K562 (cell line): ENCODE data around the gene PRDM15. TPM values are rescaled to one million over a fixed set of nuclear protein-coding genes. Genes with fewer than 3 reads are reported as not detected.

Experiments
- ATAC-seq: fragments of 200-7000 bp; cut with Tn5 transposase; 3 replicates; pipeline ENCODE4 v1.9.1; 2020; ENCODE audit warnings: moderate library complexity
- BruUV-seq: library from RNA; stranded (reverse); fragments of 400-500 nt; replicated peaks from 2 replicates; lab custom pipeline; 2021; lab: Mats Ljungman, UMichigan
- CTCF ChIA-PET: fragments of 300-600 bp; formaldehyde crosslinking; extraction: SDS; loops from one replicate; lab custom pipeline; 2021; ENCODE audit warnings: low intra/inter-chr PET ratio; lab: Yijun Ruan, JAX
- POLR2A ChIA-PET: fragments of 300-600, 350-650 bp; sonication (Branson Sonifier 250); formaldehyde crosslinking; extraction: SDS; loops from one replicate; lab custom pipeline; 2021; ENCODE audit warnings: antibody characterized with exemption, inconsistent platforms; lab: Yijun Ruan, JAX
- DNase-seq, 4 experiments: peaks; one replicate each; pipeline versions ENCODE4 v3.0.0 to v3.0.0-alpha.2; 2011 to 2018; ENCODE audit warnings: low spot score in 3 of 4, mixed read lengths in 3 of 4; ENCODE audit errors: extremely low read depth in 1 of 4
- FAIRE-seq: peaks from 2 replicates; lab custom pipeline; 2011; peaks lifted over from hg19 to GRCh38; lab: Jason Lieb, UNC
- H2AFZ ChIP-seq: 2 replicates; pipeline ENCODE4 v1.6.0; 2011; ENCODE audit warnings: low read depth, low read length, control low read depth, inconsistent platforms
- H3K27ac ChIP-seq: fragments of 200-600 bp; 3 replicates; pipeline ENCODE4 v1.8.0; 2011; ENCODE audit warnings: low read depth, mild to moderate bottlenecking, control low read depth, inconsistent platforms, low read length, moderate library complexity, mixed read lengths; ENCODE audit errors: extremely low read depth
- H3K27me3 ChIP-seq, 2 experiments: fragments of 300-600 bp in 1 of 2; 2 replicates in 1 of 2; 3 replicates in 1 of 2; pipeline versions ENCODE4 v1.6.0 to v1.8.0; 2011; ENCODE audit warnings: inconsistent platforms in 2 of 2, low read length in 2 of 2, mild to moderate bottlenecking in 1 of 2, mixed read lengths in 1 of 2, moderate library complexity in 1 of 2; ENCODE audit not compliant: control insufficient read depth in 2 of 2, insufficient read depth in 2 of 2
- H3K36me3 ChIP-seq: fragments of 300-600 bp; 3 replicates; pipeline ENCODE4 v1.8.0; 2011; ENCODE audit warnings: mild to moderate bottlenecking, low read length, inconsistent platforms; ENCODE audit not compliant: control insufficient read depth, insufficient read depth
- H3K4me1 ChIP-seq, 2 experiments: fragments of 200-600 bp in 1 of 2; replicated peaks in 1 of 2; 2 replicates in 1 of 2; 3 replicates in 1 of 2; pipeline versions ENCODE4 v1.5.1 to v1.8.0; 2011; ENCODE audit warnings: inconsistent platforms in 2 of 2, low read length in 2 of 2, mild to moderate bottlenecking in 1 of 2, mixed read lengths in 1 of 2, moderate library complexity in 1 of 2; ENCODE audit not compliant: control insufficient read depth in 2 of 2, insufficient read depth in 2 of 2
- H3K4me2 ChIP-seq: 2 replicates; pipeline ENCODE4 v1.6.1; 2011; ENCODE audit warnings: low read length, control low read depth, inconsistent platforms, mixed read lengths; ENCODE audit not compliant: insufficient read depth
- H3K4me3 ChIP-seq: fragments of 200-600 bp; sonication (generic), shearing (Covaris generic); 2 replicates; pipeline ENCODE4 v1.5.1; 2016; ENCODE audit warnings: control low read depth, inconsistent platforms
- H3K79me2 ChIP-seq: fragments of 200-600 bp; 3 replicates; pipeline ENCODE4 v1.8.0; 2011; ENCODE audit warnings: low read length, inconsistent platforms; ENCODE audit not compliant: control insufficient read depth, insufficient read depth
- H3K9ac ChIP-seq, 2 experiments: 2 replicates each; pipeline versions ENCODE4 v1.6.0 to v1.6.1; 2011; ENCODE audit warnings: low read depth in 2 of 2, low read length in 2 of 2, control low read depth in 1 of 2, inconsistent platforms in 1 of 2, mild to moderate bottlenecking in 1 of 2, mixed read lengths in 1 of 2; ENCODE audit not compliant: insufficient read depth in 1 of 2
- H3K9me1 ChIP-seq: one replicate; pipeline ENCODE4 v1.6.0; 2011; ENCODE audit warnings: inconsistent platforms, mild to moderate bottlenecking, low read length, moderate library complexity; ENCODE audit not compliant: control insufficient read depth, insufficient read depth
- H3K9me3 ChIP-seq: replicated peaks from 2 replicates; pipeline ENCODE4 v1.5.1; 2011; ENCODE audit warnings: low read depth, low read length, inconsistent platforms; ENCODE audit not compliant: control insufficient read depth, insufficient read depth
- H4K20me1 ChIP-seq: replicated peaks from 2 replicates; pipeline ENCODE4 v1.6.1; 2011; ENCODE audit warnings: low read length, inconsistent platforms, mixed read lengths; ENCODE audit not compliant: control insufficient read depth, insufficient read depth
- CEBPG ChIP-seq, 3 experiments: fragments of 200-800 bp in 1 of 3; sonication (Bioruptor generic) in 1 of 3; sonication (generic) in 1 of 3; formaldehyde crosslinking in 1 of 3; IDR thresholded peaks in 2 of 3; conservative IDR thresholded peaks in 1 of 3; 2 replicates each; pipeline versions ENCODE4 v1.6.1 to v1.8.0; 2016 to 2022; ENCODE audit warnings: missing compliant biosample characterization in 2 of 3, missing genetic modification characterization in 2 of 3, mild to moderate bottlenecking in 1 of 3, missing genetic modification reagents in 1 of 3
- FOXP1 ChIP-seq: sonication (generic); formaldehyde crosslinking; IDR thresholded peaks from 2 replicates; pipeline ENCODE4 v1.8.0; 2022; ENCODE audit warnings: mild to moderate bottlenecking, missing genetic modification reagents
- LARP7 ChIP-seq: fragments of 450-650 bp; IDR thresholded peaks from 2 replicates; pipeline ENCODE4 v1.6.1; 2016
- MEIS2 ChIP-seq: fragments of 450-650 bp; IDR thresholded peaks from 2 replicates; pipeline ENCODE4 v1.6.1; 2014; ENCODE audit warnings: mild to moderate bottlenecking; ENCODE audit not compliant: partially characterized antibody
- ZNF436 ChIP-seq: fragments of 250-450, 450-650 bp; sonication (Bioruptor Pico); formaldehyde crosslinking; IDR thresholded peaks from 2 replicates; pipeline ENCODE4 v1.7.0; 2020; ENCODE audit warnings: mild to moderate bottlenecking
- WGBS: fragments of 100-300 bp; shearing (Covaris generic); methylation state at CpG from one replicate; pipeline ENCODE4 v1.1.6; 2016; ENCODE audit warnings: low coverage, mixed read lengths; ENCODE audit not compliant: insufficient coverage; ENCODE audit errors: missing lambda C conversion rate; 5-methylcytosine and 5-hydroxymethylcytosine counted together
- in situ Hi-C: fragments of 300-500 bp; cut with MboI; formaldehyde crosslinking; loops from 4 replicates; pipeline ENCODE4 v1.15.0; 2018; ENCODE audit warnings: inconsistent platforms, mixed read lengths
- intact Hi-C: fragments of 100-400 bp; cut with micrococcal nuclease; formaldehyde crosslinking; loops from 2 replicates; pipeline ENCODE4 v1.14.2; 2022
- polyA plus RNA-seq, 8 experiments: library from polyadenylated mRNA; depleted of rRNA in 4 of 8; stranded (reverse) in 5 of 8; unstranded in 3 of 8; fragments of >200 nt; fragmentation: Nextera tagmentation in 2 of 8; fragmentation: Illumina TruSeq in 1 of 8; extraction: Ambion mirVana in 2 of 8; extraction: Trizol in 1 of 8; gene quantifications; 2 replicates each; pipeline versions ENCODE4 v1.2.1 to v1.2.3, GENCODE V29; 2011 to 2014; ENCODE audit warnings: inconsistent platforms in 1 of 8, missing spikeins in 1 of 8
- total RNA-seq, 7 experiments: library from RNA; depleted of rRNA in 6 of 7; stranded (reverse); fragments of >200 nt in 6 of 7; fragmentation: Illumina TruSeq in 2 of 7; extraction: Trizol in 2 of 7; gene quantifications; 2 replicates each; pipeline versions ENCODE4 v1.2.1 to v1.2.3, GENCODE V29; 2011 to 2021; ENCODE audit warnings: low replicate concordance in 1 of 7
- TF ChIP-seq, protein P1 (sequence below): fragments of 450-650 bp; IDR thresholded peaks from 2 replicates; pipeline ENCODE4 v1.6.1; 2016
- TF ChIP-seq, protein P2 (sequence below), 2 experiments: fragments of 450-650 bp in 1 of 2; sonication (generic) in 1 of 2; formaldehyde crosslinking in 1 of 2; IDR thresholded peaks in 1 of 2; conservative IDR thresholded peaks in 1 of 2; 2 replicates each; pipeline versions ENCODE4 v1.6.1 to v1.8.1; 2016 to 2023; ENCODE audit warnings: mild to moderate bottlenecking in 2 of 2, moderate library complexity in 2 of 2, inconsistent platforms in 1 of 2, missing genetic modification reagents in 1 of 2
- TF ChIP-seq, protein P3 (sequence below), 2 experiments: IDR thresholded peaks in 1 of 2; conservative IDR thresholded peaks in 1 of 2; 2 replicates each; pipeline ENCODE4 v1.6.1; 2016; ENCODE audit warnings: low read depth in 2 of 2, mild to moderate bottlenecking in 1 of 2, missing compliant biosample characterization in 1 of 2, missing genetic modification characterization in 1 of 2, moderate library complexity in 1 of 2
- TF ChIP-seq, protein P4 (sequence below): sonication (generic); formaldehyde crosslinking; IDR thresholded peaks from 2 replicates; pipeline ENCODE4 v1.8.0; 2022; ENCODE audit warnings: missing genetic modification reagents, mild to moderate bottlenecking, moderate library complexity, borderline replicate concordance

The PRDM15 gene
- total and polyA plus RNA-seq, 9 of the 15 experiments (the other 6 are each of a cell fraction or from before 2014, with no cell fraction given), result 0.93 to 9.2 (median 6.2) TPM

DNA sequence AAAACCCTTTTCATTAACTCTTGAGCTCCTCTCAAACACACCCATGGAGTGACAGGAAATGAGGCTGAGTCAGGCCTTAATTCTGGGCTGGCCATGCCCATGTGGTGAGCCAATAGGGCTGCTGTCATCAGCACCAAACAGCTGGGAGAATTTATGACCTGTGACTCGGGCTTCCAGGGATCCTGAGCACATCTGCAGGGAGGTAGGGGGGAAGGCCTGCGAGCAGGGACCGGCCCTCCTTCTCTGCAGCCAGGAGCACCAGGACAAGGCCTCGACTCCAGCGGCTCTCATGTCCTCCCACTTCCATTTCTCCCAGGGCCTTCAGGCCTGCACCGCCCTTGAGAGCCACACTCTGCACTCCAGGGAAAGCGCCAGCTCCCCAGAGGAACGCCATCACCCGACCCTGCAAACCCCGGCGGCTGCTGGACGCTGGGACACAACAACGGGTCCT is 126.9 kb downstream of the PRDM15 start:
- Histone ChIP-seq H2AFZ (no peak overlapping the region), H3K79me2 (no peaks in the 10 kb centered on the region), H3K4me3 (no peak overlapping the region), H3K27ac (no peak overlapping the region), H3K27me3 (peaks cover 83 to 92% of the 10 kb centered on the region in 2 experiments), H3K4me1 (no peaks in the 10 kb centered on the region; a peak in 1 of 5 replicates), H3K9me3 (no peaks in the 10 kb centered on the region), H3K36me3 (no peaks in the 10 kb centered on the region), H3K9ac (no peak overlapping the region), H4K20me1 (peaks cover 20% of the 10 kb centered on the region; the same call in 1 of the 2 replicates), H3K4me2 (no peak overlapping the region), H3K9me1 (peaks cover 3% of the 10 kb centered on the region)
- TF ChIP-seq, protein P1, sequence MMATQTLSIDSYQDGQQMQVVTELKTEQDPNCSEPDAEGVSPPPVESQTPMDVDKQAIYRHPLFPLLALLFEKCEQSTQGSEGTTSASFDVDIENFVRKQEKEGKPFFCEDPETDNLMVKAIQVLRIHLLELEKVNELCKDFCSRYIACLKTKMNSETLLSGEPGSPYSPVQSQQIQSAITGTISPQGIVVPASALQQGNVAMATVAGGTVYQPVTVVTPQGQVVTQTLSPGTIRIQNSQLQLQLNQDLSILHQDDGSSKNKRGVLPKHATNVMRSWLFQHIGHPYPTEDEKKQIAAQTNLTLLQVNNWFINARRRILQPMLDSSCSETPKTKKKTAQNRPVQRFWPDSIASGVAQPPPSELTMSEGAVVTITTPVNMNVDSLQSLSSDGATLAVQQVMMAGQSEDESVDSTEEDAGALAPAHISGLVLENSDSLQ, result peak; percentile 51; the same call in 1 of the 2 replicates
- TF ChIP-seq, protein P2, sequence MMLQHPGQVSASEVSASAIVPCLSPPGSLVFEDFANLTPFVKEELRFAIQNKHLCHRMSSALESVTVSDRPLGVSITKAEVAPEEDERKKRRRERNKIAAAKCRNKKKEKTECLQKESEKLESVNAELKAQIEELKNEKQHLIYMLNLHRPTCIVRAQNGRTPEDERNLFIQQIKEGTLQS (IDR thresholded peaks at IDR 0.05), result 0 out of 2 replicates have a peak, but pooled peaks have one; percentile 17
- TF ChIP-seq, protein P2 (CRISPR knock-in tag; conservative IDR thresholded peaks at IDR 0.05), result no peak
- TF ChIP-seq FOXP1 (CRISPR knock-in tag) (no peak), ZNF436 (CRISPR knock-in tag) (no peak), CEBPG (CRISPR knock-in tag; IDR thresholded peaks at IDR 0.05) (no peak), CEBPG (tag; conservative IDR thresholded peaks at IDR 0.05 in 1 of 2, IDR thresholded peaks at IDR 0.05 in 1 of 2) (peak in 1 of 2 experiments; percentile 34; a peak in 1 of 4 replicates), MEIS2 (peak; percentile 59), LARP7 (no peak)
- TF ChIP-seq, protein P3, sequence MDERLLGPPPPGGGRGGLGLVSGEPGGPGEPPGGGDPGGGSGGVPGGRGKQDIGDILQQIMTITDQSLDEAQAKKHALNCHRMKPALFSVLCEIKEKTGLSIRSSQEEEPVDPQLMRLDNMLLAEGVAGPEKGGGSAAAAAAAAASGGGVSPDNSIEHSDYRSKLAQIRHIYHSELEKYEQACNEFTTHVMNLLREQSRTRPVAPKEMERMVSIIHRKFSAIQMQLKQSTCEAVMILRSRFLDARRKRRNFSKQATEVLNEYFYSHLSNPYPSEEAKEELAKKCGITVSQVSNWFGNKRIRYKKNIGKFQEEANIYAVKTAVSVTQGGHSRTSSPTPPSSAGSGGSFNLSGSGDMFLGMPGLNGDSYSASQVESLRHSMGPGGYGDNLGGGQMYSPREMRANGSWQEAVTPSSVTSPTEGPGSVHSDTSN (CRISPR knock-in tag; IDR thresholded peaks at IDR 0.05; ENCODE audit: low read depth), result no peak
- TF ChIP-seq, protein P3 (tag; conservative IDR thresholded peaks at IDR 0.05; ENCODE audit: low read depth), result peak; percentile 37; the same call in 1 of the 2 replicates
- TF ChIP-seq, protein P4, sequence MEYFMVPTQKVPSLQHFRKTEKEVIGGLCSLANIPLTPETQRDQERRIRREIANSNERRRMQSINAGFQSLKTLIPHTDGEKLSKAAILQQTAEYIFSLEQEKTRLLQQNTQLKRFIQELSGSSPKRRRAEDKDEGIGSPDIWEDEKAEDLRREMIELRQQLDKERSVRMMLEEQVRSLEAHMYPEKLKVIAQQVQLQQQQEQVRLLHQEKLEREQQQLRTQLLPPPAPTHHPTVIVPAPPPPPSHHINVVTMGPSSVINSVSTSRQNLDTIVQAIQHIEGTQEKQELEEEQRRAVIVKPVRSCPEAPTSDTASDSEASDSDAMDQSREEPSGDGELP (CRISPR knock-in tag), result peak; percentile 54
- no TSS peak for BruUV-seq
- peak in 1 of 4 experiments; percentile 9 for DNase-seq
- in situ Hi-C loops, result no loop called here
- CTCF ChIA-PET, result no interaction called here
- intact Hi-C loops, result no loop called here
- no peak for FAIRE-seq
- POLR2A ChIA-PET, result interaction anchor here (0.6 to 3.9 kb wide), 4 partner anchors 9 to 549 kb away, joined by 3 to 13 read pairs (median 5); no protein-coding TSS in a partner anchor
- WGBS, result 3% methylated on average over 13 of the region's 13 CpGs
- no peak for ATAC-seq
